Lower leg skin (tissue), 3 donors: ENCODE results near the gene MASP2.

Experiments
- CTCF ChIP-seq, 3 donors: fragments of 450-650 bp; IDR thresholded peaks; one replicate each; pipeline ENCODE4 v1.5.1; 2016; ENCODE audit warnings: antibody characterized with exemption in 3 of 3, mild to moderate bottlenecking in 3 of 3, moderate library complexity in 2 of 3
- POLR2A ChIP-seq, 2 donors: fragments of 450-650 bp; IDR thresholded peaks; one replicate each; pipeline ENCODE4 v1.6.1; 2016 to 2017; ENCODE audit warnings: antibody characterized with exemption in 2 of 2, mild to moderate bottlenecking in 1 of 2, moderate library complexity in 1 of 2

GRCh38 chr1:11054181-11054580 lies 7.1 kb upstream of the MASP2 start:
- no peak for TF ChIP-seq CTCF (IDR thresholded peaks at IDR 0.05)
- no peak for TF ChIP-seq POLR2A (IDR thresholded peaks at IDR 0.05)
